Measurements from ENCODE around the gene DAGLA.

DNA sequence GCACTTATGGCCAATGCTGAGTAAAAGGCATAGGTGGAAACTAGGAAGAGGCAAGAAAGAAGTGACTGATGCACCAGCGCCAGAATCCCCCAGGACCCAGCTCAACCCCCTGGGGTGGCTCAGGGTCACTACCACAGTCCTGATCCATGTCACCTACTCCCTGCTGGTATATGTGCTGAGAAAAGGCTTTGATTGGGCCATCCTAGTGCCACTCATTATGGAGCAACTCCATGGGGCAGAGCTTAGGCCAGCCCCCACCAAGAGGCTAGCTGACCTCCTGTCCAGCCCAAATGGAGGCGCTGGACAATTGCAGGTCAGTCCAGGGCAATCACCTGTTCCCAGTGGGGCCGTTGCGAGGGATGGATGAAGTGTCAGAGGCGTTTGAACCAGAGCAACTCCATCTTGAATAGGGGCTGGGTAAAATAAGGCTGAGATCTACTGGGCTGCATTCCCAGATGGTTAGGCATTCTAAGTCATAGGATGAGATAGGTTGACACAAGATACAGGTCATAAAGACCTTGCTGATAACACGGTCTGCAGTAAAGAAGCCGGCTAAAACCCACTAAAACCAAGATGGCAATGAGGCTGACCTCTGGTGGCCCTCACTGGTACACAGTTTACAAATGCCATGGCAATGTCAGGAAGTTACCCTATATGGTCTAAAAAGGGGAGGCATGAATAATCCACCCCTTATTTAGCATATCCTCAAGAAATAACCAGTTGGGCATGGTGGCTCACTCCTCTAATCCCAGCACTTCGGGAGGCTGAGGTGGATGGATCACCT is 20.6 kb upstream of the DAGLA start:
- TF ChIP-seq, protein P1, sequence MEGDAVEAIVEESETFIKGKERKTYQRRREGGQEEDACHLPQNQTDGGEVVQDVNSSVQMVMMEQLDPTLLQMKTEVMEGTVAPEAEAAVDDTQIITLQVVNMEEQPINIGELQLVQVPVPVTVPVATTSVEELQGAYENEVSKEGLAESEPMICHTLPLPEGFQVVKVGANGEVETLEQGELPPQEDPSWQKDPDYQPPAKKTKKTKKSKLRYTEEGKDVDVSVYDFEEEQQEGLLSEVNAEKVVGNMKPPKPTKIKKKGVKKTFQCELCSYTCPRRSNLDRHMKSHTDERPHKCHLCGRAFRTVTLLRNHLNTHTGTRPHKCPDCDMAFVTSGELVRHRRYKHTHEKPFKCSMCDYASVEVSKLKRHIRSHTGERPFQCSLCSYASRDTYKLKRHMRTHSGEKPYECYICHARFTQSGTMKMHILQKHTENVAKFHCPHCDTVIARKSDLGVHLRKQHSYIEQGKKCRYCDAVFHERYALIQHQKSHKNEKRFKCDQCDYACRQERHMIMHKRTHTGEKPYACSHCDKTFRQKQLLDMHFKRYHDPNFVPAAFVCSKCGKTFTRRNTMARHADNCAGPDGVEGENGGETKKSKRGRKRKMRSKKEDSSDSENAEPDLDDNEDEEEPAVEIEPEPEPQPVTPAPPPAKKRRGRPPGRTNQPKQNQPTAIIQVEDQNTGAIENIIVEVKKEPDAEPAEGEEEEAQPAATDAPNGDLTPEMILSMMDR (IDR thresholded peaks at IDR 0.05), result no peak
- no peak for TF ChIP-seq POLR2AphosphoS5 (IDR thresholded peaks at IDR 0.05)

All from gastroesophageal sphincter (tissue), 3 donors.